ENCODE results near the gene NUP205. TPM values are rescaled to one million over a fixed set of nuclear protein-coding genes. Genes with fewer than 3 reads are reported as not detected.

The NUP205 gene
- total RNA-seq, 1 donor from 2014 or later, result 183 TPM

DNA sequence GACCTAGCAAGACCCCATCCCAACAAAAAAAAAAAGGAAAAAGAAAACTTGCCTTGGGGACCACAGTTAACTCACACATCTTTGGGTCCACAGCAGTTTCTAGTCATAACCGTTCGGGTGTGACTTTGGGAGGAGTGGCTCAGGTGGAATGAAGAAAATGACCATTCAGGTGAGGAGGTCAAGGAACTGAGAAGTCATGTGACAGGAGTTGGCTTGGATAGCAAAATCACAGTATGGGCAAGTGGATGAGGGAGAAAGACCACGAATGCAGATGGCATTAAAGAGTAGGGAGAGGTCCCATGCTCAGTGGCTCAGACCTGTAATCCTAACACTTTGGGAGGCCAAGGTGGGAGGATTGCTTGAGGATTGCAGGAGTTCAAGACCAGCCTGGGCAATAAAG lies 30.7 kb upstream of the NUP205 start:
- TF ChIP-seq EZH2phosphoT487 (IDR thresholded peaks at IDR 0.05), result no peak
- TF ChIP-seq, protein P1, sequence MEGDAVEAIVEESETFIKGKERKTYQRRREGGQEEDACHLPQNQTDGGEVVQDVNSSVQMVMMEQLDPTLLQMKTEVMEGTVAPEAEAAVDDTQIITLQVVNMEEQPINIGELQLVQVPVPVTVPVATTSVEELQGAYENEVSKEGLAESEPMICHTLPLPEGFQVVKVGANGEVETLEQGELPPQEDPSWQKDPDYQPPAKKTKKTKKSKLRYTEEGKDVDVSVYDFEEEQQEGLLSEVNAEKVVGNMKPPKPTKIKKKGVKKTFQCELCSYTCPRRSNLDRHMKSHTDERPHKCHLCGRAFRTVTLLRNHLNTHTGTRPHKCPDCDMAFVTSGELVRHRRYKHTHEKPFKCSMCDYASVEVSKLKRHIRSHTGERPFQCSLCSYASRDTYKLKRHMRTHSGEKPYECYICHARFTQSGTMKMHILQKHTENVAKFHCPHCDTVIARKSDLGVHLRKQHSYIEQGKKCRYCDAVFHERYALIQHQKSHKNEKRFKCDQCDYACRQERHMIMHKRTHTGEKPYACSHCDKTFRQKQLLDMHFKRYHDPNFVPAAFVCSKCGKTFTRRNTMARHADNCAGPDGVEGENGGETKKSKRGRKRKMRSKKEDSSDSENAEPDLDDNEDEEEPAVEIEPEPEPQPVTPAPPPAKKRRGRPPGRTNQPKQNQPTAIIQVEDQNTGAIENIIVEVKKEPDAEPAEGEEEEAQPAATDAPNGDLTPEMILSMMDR (IDR thresholded peaks at IDR 0.05), result no peak
- TF ChIP-seq EZH2 (IDR thresholded peaks at IDR 0.05), result no peak
- Histone ChIP-seq H3K36me3 (no peaks in the 10 kb centered on the region), H3K27me3 (no peaks in the 10 kb centered on the region), H3K4me1 (no peaks in the 10 kb centered on the region), H3K4me3 (no peak overlapping the region), H3K27ac (no peak overlapping the region), H3K4me2 (no peak overlapping the region), H4K20me1 (ENCODE audit: low read depth) (no peaks in the 10 kb centered on the region), H3K9me3 (ENCODE audit: low read depth) (no peaks in the 10 kb centered on the region), H3F3A (ENCODE audit: low read depth) (no peaks in the 10 kb centered on the region), H2AFZ (replicated peaks) (no peak overlapping the region), H3K79me2 (ENCODE audit: low read depth) (no peaks in the 10 kb centered on the region), H3K9ac (no peak overlapping the region)
- no peak overlapping the region for H3K27ac Mint-ChIP-seq
- DNase-seq (ENCODE audit: low spot score), result no peak
- no peaks in the 10 kb centered on the region for H3K36me3 Mint-ChIP-seq
- peaks cover 3% of the 10 kb centered on the region for H3K9me3 Mint-ChIP-seq
- no peak overlapping the region for H3K4me3 Mint-ChIP-seq
- H3K4me1 Mint-ChIP-seq, result no peaks in the 10 kb centered on the region
- peaks cover 5% of the 10 kb centered on the region for H3K27me3 Mint-ChIP-seq (ENCODE audit: insufficient read depth, low read depth)

DNA sequence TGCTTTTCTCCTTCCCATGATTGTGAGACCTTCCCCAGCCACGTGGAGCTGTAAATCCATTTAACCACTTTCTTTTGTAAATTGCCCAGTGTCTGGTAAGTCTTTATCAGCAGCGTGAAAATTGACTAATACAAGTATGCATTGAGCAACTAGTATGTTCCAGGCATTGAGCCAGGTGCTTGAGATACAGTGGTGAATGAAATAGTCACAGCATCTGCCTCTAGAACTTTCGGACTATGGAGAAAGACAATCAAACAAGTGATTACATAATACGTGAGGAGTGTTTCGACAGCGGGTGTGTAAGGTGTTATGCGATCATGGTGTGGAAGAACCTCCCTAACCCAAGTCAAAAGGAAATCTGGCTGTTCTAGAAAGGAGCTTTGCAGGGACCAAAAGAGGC lies 21.6 kb upstream of the NUP205 start:
- no peak overlapping the region for H3K4me3 ChIP-seq
- H3K79me2 ChIP-seq (ENCODE audit: low read depth), result no peaks in the 10 kb centered on the region
- H3K9me3 ChIP-seq (ENCODE audit: low read depth), result no peaks in the 10 kb centered on the region
- Mint-ChIP-seq H3K4me3 (no peak overlapping the region), H3K9me3 (no peaks in the 10 kb centered on the region), H3K27me3 (ENCODE audit: insufficient read depth, low read depth) (no peaks in the 10 kb centered on the region), H3K27ac (no peak overlapping the region), H3K36me3 (no peaks in the 10 kb centered on the region), H3K4me1 (peaks cover 4% of the 10 kb centered on the region)
- DNase-seq (ENCODE audit: low spot score), result no peak
- no peak overlapping the region for H2AFZ ChIP-seq (replicated peaks)
- H3K4me1 ChIP-seq, result peaks cover 13% of the 10 kb centered on the region
- H4K20me1 ChIP-seq (ENCODE audit: low read depth), result no peaks in the 10 kb centered on the region
- H3K4me2 ChIP-seq, result no peak overlapping the region
- H3K27me3 ChIP-seq, result no peaks in the 10 kb centered on the region
- no peak overlapping the region for H3K27ac ChIP-seq
- peaks cover 7% of the 10 kb centered on the region for H3F3A ChIP-seq (ENCODE audit: low read depth)
- H3K9ac ChIP-seq, result no peak overlapping the region
- TF ChIP-seq EZH2 (IDR thresholded peaks at IDR 0.05), result no peak
- no peak for TF ChIP-seq EZH2phosphoT487 (IDR thresholded peaks at IDR 0.05)
- TF ChIP-seq, protein P1 (IDR thresholded peaks at IDR 0.05), result no peak
- no peaks in the 10 kb centered on the region for H3K36me3 ChIP-seq

DNA sequence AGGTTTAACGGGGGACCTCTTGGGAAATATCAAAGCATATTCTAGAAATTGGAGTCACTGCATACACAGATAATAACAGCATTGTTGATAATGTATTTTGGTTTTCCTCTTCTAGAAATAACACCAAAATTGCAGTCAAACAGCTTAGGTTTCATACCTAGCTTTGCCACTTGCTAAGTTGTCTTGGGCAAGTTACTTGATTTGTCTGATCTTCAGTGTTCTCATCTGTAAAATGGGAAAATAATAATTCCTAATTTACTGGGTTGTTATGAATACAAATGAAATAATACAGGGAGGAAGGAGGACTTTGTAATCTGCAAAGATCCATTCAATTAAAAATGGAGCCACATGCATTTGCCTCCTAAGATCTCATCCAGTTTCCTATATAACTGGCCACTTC lies 20.3 kb upstream of the NUP205 start:
- Histone ChIP-seq H3K9ac (no peak overlapping the region), H2AFZ (replicated peaks) (peak overlapping the region; percentile 18), H3K36me3 (no peaks in the 10 kb centered on the region), H3K27ac (no peak overlapping the region), H4K20me1 (ENCODE audit: low read depth) (no peaks in the 10 kb centered on the region), H3K9me3 (ENCODE audit: low read depth) (no peaks in the 10 kb centered on the region), H3K4me3 (no peak overlapping the region), H3K4me1 (peaks cover 13% of the 10 kb centered on the region), H3K4me2 (no peak overlapping the region), H3F3A (ENCODE audit: low read depth) (peaks cover 7% of the 10 kb centered on the region), H3K27me3 (no peaks in the 10 kb centered on the region), H3K79me2 (ENCODE audit: low read depth) (no peaks in the 10 kb centered on the region)
- DNase-seq (ENCODE audit: low spot score), result no peak
- Mint-ChIP-seq H3K27me3 (ENCODE audit: insufficient read depth, low read depth) (no peaks in the 10 kb centered on the region), H3K9me3 (no peaks in the 10 kb centered on the region), H3K4me1 (peaks cover 4% of the 10 kb centered on the region), H3K36me3 (no peaks in the 10 kb centered on the region), H3K27ac (no peak overlapping the region), H3K4me3 (no peak overlapping the region)
- TF ChIP-seq EZH2 (IDR thresholded peaks at IDR 0.05) (no peak), EZH2phosphoT487 (IDR thresholded peaks at IDR 0.05) (no peak)
- TF ChIP-seq, protein P1 (IDR thresholded peaks at IDR 0.05), result no peak

Data from neural progenitor cell (in vitro differentiated cells).